Activated CD4-positive, alpha-beta T cell treated with anti-CD3 and anti-CD28 coated beads for 48 hours (primary cell): ENCODE measurements around the gene SCUBE3.
A peak's percentile ranks its signal among the peaks of the same experiment; 100 is the strongest.

Source experiments
- DNase-seq: peaks from one replicate; pipeline ENCODE4 v3.0.0-alpha.2; 2020

SCUBE3 gene

GRCh38 chr6:35213824-35214756, at the start of gene SCUBE3:
Gene SCUBE3, plus strand, starts transcription at chr6:35213956. Its CDS starts 463 bp downstream, at chr6:35214419.
- DNase-seq: peak; percentile 13

- no peak for DNase-seq
Observed at GRCh38 chr6:35164277-35164676, 49.5 kb upstream of the SCUBE3 start.

- no peak for DNase-seq
Observed at GRCh38 chr6:35164868-35165267, 48.9 kb upstream of the SCUBE3 start.

GRCh38 chr6:35165630-35166071, 48.1 kb upstream of the SCUBE3 start:
- DNase-seq: no peak

- no peak for DNase-seq
Observed at GRCh38 chr6:35166116-35166515, 47.6 kb upstream of the SCUBE3 start.

- DNase-seq: no peak
Observed at GRCh38 chr6:35166520-35166919, 47.2 kb upstream of the SCUBE3 start.

GRCh38 chr6:35167505-35167904, 46.3 kb upstream of the SCUBE3 start:
- no peak for DNase-seq

GRCh38 chr6:35168461-35168861, 45.3 kb upstream of the SCUBE3 start:
- no peak for DNase-seq

- DNase-seq: no peak
Observed at GRCh38 chr6:35170166-35170565, 43.6 kb upstream of the SCUBE3 start.

GRCh38 chr6:35170891-35171290, 42.9 kb upstream of the SCUBE3 start:
- no peak for DNase-seq

GRCh38 chr6:35173044-35173426, 40.7 kb upstream of the SCUBE3 start:
- DNase-seq: no peak

- no peak for DNase-seq
Observed at GRCh38 chr6:35173427-35174087, 40.2 kb upstream of the SCUBE3 start.

GRCh38 chr6:35174088-35174434, 39.7 kb upstream of the SCUBE3 start:
- no peak for DNase-seq

GRCh38 chr6:35174501-35174900, 39.3 kb upstream of the SCUBE3 start:
- no peak for DNase-seq

GRCh38 chr6:35176301-35177024, 37.3 kb upstream of the SCUBE3 start:
- no peak for DNase-seq

- DNase-seq: no peak
Observed at GRCh38 chr6:35177157-35177556, 36.6 kb upstream of the SCUBE3 start.

GRCh38 chr6:35177596-35177995, 36.2 kb upstream of the SCUBE3 start:
- DNase-seq: no peak

- DNase-seq: no peak
Observed at GRCh38 chr6:35178012-35178411, 35.7 kb upstream of the SCUBE3 start.

- DNase-seq: no peak
Observed at GRCh38 chr6:35178932-35179832, 34.6 kb upstream of the SCUBE3 start.

- no peak for DNase-seq
Observed at GRCh38 chr6:35179901-35180535, 33.7 kb upstream of the SCUBE3 start.

GRCh38 chr6:35181308-35181932, 32.3 kb upstream of the SCUBE3 start:
- DNase-seq: no peak
